Activated CD4-positive, alpha-beta T cell treated with anti-CD3 and anti-CD28 coated beads, Interleukin-2, amount 10 ng/mL, durations not matched to agents 7 days and 5 days (primary cell): Measurements from ENCODE around the gene KIF23. TPM values are rescaled to one million over a fixed set of nuclear protein-coding genes. Genes with fewer than 3 reads are reported as not detected.

Experiments used
- CTCF ChIA-PET: fragments of 350-600 bp; sonication (Branson Sonifier 250); formaldehyde crosslinking; loops from one replicate; lab custom pipeline; 2021; ENCODE audit warnings: antibody characterized with exemption; lab: Charles Lee
- POLR2A ChIA-PET: fragments of 350-600 bp; sonication (Branson Sonifier 250); formaldehyde crosslinking; loops from one replicate; lab custom pipeline; 2021; ENCODE audit warnings: antibody characterized with exemption; lab: Charles Lee
- DNase-seq: peaks from one replicate; pipeline ENCODE4 v3.0.0-alpha.2; 2020
- H3K27ac Mint-ChIP-seq: one replicate; pipeline ENCODE4 v1.8.0; 2021; ENCODE audit warnings: mild to moderate bottlenecking, moderate library complexity, mixed read lengths
- H3K27me3 Mint-ChIP-seq: one replicate; pipeline ENCODE4 v1.8.0; 2021; ENCODE audit warnings: mixed read lengths
- H3K36me3 Mint-ChIP-seq: one replicate; pipeline ENCODE4 v1.8.0; 2021; ENCODE audit warnings: low read depth, mixed read lengths
- H3K4me1 Mint-ChIP-seq: one replicate; pipeline ENCODE4 v1.8.0; 2021; ENCODE audit warnings: mixed read lengths
- H3K4me3 Mint-ChIP-seq: one replicate; pipeline ENCODE4 v1.8.0; 2021; ENCODE audit warnings: mild to moderate bottlenecking, moderate library complexity, mixed read lengths
- H3K9me3 Mint-ChIP-seq: one replicate; pipeline ENCODE4 v1.8.0; 2021; ENCODE audit warnings: mixed read lengths
- total RNA-seq, 2 experiments: library from RNA; stranded (reverse); gene quantifications; one replicate each; pipeline ENCODE4 v1.2.3, GENCODE V29; 2021

The KIF23 gene
- total RNA-seq, 2 experiments from 2014 or later = 77.8 to 93.1 TPM

DNA sequence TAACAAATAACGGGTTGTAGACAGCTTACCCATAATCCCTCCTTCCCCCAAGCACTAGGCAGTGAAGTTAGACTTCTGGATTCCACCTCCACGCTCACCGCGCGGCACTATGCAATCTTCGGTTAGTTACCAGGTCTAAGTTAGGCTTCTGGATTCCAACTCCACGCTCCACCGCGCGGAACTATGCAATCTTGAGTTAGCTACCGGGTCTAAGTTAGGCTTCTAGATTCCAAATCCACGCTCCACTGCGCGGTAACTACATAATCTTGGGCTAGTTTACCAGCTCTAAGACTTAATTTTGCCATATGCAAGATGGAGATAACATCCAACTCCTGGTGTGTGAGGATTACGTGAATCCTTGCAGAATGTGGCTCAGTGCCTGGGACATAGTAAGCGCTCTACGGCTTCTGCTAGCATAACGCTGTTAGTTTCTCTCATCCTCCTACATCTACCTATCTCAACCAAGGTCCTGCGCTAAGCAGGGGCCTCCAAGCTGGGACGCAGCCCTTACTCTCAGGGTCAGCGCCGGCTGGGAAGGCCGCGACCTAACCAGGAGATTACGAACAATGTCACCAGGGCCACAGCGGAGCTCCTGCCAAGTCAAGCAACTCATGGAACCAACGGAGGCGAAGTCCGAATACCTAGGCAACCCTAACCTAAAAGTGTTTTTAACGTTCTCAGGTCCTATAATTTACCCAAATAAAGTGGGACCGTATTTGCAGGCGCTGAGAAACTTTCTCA is 38.0 kb downstream of the KIF23 start:
- H3K4me3 Mint-ChIP-seq = peak overlapping the region; percentile 94
- H3K9me3 Mint-ChIP-seq = no peaks in the 10 kb centered on the region
- DNase-seq = peak; percentile 33
- ChIA-PET CTCF (interaction anchor here (0.6 to 4.6 kb wide), 10 partner anchors 9 to 1309 kb away, joined by 3 to 48 read pairs (median 5); partner anchors contain the start of gene KIF23), POLR2A (interaction anchor here (0.5 to 3.3 kb wide), 3 partner anchors 11 to 83 kb away, joined by 3 to 29 read pairs (median 4); no protein-coding TSS in a partner anchor)
- H3K27ac Mint-ChIP-seq = peak overlapping the region; percentile 99
- H3K4me1 Mint-ChIP-seq = peaks cover 39% of the 10 kb centered on the region
- H3K36me3 Mint-ChIP-seq = peaks cover 48% of the 10 kb centered on the region
- H3K27me3 Mint-ChIP-seq = no peaks in the 10 kb centered on the region

DNA sequence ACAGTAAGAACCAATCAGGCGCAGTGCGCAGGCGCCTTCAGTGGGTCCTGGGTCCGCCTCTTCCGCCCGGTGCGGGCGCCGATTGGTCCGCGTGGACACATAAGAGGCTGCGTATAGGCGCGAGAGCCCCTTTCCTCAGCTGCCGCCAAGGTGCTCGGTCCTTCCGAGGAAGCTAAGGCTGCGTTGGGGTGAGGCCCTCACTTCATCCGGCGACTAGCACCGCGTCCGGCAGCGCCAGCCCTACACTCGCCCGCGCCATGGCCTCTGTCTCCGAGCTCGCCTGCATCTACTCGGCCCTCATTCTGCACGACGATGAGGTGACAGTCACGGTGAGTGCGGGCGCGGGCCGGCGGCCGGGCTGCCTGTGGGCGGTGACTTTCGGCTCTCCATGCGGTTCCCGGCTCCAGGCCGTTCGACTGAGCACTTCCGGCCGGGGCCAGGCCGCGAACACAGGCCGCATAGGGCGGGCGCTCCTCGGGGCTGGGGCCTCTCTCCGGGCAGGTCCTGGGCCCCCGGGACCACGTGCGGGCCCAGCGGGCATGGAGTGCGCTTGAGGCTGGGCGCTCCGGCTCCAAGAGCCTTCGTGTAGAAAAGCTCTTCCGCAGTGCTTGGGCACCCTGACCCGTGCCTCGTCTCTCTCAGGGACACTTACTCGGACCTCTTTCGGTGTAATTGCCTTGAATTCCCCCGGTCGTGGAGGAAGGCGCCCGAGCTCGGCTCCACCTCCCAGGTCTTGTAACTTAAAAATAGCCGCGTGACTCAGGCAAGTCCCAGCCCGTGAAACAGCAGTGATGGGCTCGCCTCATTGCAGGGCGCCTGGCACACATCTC is 38.8 kb downstream of the KIF23 start, which contains the start of gene RPLP1:
RPLP1 (plus strand) TSS at position 127 of the 830 bp plus-strand sequence; CDS start at position 258, 131 bp downstream.
- H3K4me1 Mint-ChIP-seq = peaks cover 39% of the 10 kb centered on the region
- peaks cover 49% of the 10 kb centered on the region for H3K36me3 Mint-ChIP-seq
- H3K27ac Mint-ChIP-seq = peak within 1 kb of the TSS; percentile 99
- DNase-seq = peak; percentile 96
- H3K27me3 Mint-ChIP-seq = no peaks in the 10 kb centered on the region
- ChIA-PET POLR2A (interaction anchor here (1.8 to 3.3 kb wide), 2 partner anchors 10 to 15 kb away, joined by 4 to 29 read pairs; no protein-coding TSS in a partner anchor), CTCF (interaction anchor here (0.6 to 4.6 kb wide), 9 partner anchors 10 to 1308 kb away, joined by 3 to 48 read pairs (median 5); partner anchors contain the start of genes KIF23 and TLE3)
- H3K9me3 Mint-ChIP-seq = no peaks in the 10 kb centered on the region
- H3K4me3 Mint-ChIP-seq = peak within 1 kb of the TSS; percentile 94

DNA sequence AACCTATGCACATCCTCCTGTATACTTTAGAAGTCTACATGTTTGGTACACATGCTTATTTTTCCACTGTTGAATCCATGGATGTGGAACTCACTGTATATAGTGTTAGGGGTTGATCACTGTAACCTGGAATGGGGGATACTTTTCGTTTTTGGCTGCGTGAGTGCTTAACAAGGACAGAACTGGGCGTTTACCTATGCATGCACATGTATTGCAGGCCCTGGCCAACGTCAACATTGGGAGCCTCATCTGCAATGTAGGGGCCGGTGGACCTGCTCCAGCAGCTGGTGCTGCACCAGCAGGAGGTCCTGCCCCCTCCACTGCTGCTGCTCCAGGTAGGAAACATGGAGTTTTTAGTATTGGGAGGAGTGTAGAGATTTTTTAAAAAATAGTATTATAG is 40.8 kb downstream of the KIF23 start:
- peaks cover 39% of the 10 kb centered on the region for H3K4me1 Mint-ChIP-seq

DNA sequence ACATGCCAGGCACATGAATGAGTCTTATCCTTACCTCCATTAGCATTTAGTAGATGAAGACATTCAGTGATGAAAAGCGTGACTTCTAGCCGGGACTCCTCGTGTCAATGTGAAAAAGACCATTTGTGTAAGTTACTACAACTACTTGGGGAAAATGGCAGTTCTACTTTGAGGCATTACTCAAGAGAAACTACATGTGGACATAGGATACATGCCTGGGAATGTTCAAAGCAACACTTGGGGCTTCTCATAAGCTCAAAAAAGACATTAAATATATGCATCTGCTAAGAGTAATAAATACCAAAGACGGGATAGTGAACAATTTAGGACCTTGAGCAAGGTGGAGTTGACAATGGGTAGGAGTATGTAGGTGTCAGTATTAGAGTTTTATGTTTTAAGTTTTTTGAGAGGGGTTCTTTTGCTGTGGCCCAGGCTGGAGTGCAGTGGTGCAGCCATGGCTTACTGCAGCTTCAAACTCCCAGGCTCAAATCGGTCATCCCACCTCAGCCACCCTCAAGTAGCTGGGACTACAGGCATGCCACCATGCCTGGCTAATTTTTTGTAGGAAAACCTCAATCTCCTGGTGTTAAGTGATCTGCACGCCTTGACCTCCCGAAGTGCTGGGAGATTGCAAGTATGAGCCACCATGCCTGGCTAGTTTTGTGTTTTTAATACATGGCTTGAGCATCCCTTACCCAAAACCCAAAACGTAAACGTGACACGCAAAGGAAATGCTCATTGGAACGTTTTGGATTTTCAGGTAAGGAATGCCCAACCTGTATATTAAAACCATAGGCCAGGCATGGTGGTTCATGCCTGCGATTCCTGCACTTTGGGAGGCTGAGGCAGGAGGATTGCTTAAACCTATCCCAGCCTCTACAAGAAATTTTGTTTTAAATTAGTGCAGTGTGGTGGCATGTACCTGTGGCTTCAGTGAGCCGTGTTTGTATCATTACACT is 42.3 kb downstream of the KIF23 start:
- Mint-ChIP-seq H3K4me3 (no peak overlapping the region), H3K9me3 (no peaks in the 10 kb centered on the region), H3K27me3 (no peaks in the 10 kb centered on the region), H3K36me3 (peaks cover 41% of the 10 kb centered on the region), H3K4me1 (peaks cover 38% of the 10 kb centered on the region), H3K27ac (no peak overlapping the region)
- ChIA-PET POLR2A (interaction anchor here (0.9 kb wide), 1 partner anchor 13 kb away, joined by 3 read pairs; no protein-coding TSS in a partner anchor), CTCF (interaction anchor here (0.6 to 2.4 kb wide), 2 partner anchors 11 to 645 kb away, joined by 4 to 7 read pairs; no protein-coding TSS in a partner anchor)
- DNase-seq = no peak

More for the DNA sequence above, 40.8 kb downstream of the KIF23 start:
- ChIA-PET POLR2A (no interaction called here), CTCF (no interaction called here)
- Mint-ChIP-seq H3K36me3 (peaks cover 41% of the 10 kb centered on the region), H3K27ac (no peak overlapping the region), H3K9me3 (no peaks in the 10 kb centered on the region), H3K4me3 (peak overlapping the region; percentile 94), H3K27me3 (no peaks in the 10 kb centered on the region)
- no peak for DNase-seq

DNA sequence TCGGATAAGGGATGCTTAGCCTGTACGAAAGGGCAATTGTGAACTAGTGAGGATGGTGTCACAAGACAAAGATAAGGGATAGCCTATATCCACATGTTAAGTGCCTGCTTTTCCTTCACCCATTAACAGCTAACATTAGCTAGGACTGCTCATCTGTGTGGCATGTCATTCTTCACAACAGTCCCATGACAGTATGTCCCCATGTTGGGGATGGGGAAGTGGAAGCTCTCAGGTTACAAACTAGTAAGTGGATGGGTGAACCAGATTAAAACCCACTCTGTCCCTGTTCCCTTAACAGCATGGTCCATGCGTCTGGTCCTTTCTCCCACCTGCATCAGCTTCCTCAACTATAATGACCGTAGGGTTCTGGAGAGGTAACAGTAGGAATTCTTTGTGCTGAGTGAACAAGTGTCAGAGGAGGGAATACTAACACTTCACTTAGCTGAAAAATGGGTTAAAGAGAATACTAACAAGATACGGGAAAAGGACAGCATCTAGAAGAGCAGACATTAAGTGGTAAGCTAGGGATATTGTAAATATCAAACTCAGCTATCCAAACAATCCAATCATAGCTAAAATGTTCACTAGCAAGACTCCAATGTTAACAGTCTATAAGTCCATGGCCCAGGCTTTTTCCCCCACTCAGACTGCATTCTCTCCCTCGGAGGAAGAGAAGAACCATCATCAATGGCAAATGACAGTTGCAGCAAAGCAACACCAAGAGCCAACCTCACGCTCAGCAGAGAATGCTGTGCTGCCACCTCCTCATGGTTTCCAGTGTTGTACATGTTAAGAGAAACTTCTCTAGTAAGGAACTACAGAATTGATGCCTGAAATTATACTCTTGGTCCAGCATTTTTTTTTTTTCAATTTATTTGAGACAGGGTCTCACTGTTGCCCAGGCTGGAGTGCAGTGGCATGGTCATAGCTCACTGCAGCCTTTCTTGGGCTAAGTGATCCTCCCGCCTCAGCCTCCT is 43.4 kb downstream of the KIF23 start:
- no peak for DNase-seq
- ChIA-PET CTCF (interaction anchor here (2.4 kb wide), 1 partner anchor 10 kb away, joined by 7 read pairs; no protein-coding TSS in a partner anchor), POLR2A (interaction anchor here (0.9 kb wide), 1 partner anchor 12 kb away, joined by 3 read pairs; no protein-coding TSS in a partner anchor)
- no peaks in the 10 kb centered on the region for H3K27me3 Mint-ChIP-seq
- no peak overlapping the region for H3K27ac Mint-ChIP-seq
- no peaks in the 10 kb centered on the region for H3K9me3 Mint-ChIP-seq
- peaks cover 38% of the 10 kb centered on the region for H3K4me1 Mint-ChIP-seq
- peaks cover 41% of the 10 kb centered on the region for H3K36me3 Mint-ChIP-seq
- H3K4me3 Mint-ChIP-seq = no peak overlapping the region

DNA sequence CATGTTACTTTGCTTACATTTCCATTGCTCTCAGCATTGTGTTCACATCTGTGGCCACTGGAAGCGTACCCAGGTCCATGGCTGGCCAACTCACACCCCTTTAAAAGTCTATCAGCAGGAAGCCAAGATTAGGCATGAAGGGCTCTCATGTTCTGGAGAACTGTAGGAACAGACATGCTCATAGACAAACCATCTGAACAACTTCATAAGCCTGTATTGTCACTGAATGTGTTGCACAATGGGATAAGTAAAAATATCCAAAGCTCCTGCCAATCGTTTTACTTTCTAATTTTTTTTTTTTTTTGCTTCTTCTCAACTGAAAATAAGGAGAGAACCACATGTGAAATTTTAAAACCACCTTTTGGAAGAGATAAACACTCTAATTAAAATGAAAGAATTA is 44.9 kb downstream of the KIF23 start:
- CTCF ChIA-PET = no interaction called here
- peaks cover 45% of the 10 kb centered on the region for H3K4me1 Mint-ChIP-seq
- peaks cover 31% of the 10 kb centered on the region for H3K36me3 Mint-ChIP-seq
- H3K4me3 Mint-ChIP-seq = no peak overlapping the region
- DNase-seq = no peak
- no peak overlapping the region for H3K27ac Mint-ChIP-seq
- no peaks in the 10 kb centered on the region for H3K9me3 Mint-ChIP-seq
- no peaks in the 10 kb centered on the region for H3K27me3 Mint-ChIP-seq
- POLR2A ChIA-PET = no interaction called here

DNA sequence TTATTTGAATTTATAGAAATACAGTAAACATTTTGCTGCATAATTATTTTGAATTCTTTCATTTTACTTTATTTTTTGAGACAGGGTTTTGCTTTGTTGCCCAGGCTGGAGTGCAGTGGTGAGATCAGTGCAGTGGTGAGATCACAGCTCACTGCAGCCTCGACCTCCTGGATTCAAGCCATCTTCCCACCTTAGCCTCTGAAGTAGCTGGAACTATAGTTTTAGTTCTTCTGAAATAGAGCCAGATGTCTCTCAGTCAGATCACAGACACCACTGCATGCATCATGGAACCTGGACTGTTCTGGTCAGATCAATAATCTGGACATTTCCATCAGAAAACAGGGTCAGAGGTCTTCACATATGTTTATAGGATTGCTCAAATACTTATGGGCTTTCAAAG is 46.3 kb downstream of the KIF23 start:
- peaks cover 33% of the 10 kb centered on the region for H3K4me1 Mint-ChIP-seq
- DNase-seq = no peak
- peaks cover 8% of the 10 kb centered on the region for H3K27me3 Mint-ChIP-seq
- no peaks in the 10 kb centered on the region for H3K9me3 Mint-ChIP-seq
- CTCF ChIA-PET = no interaction called here
- H3K36me3 Mint-ChIP-seq = peaks cover 17% of the 10 kb centered on the region
- no peak overlapping the region for H3K27ac Mint-ChIP-seq
- no peak overlapping the region for H3K4me3 Mint-ChIP-seq
- POLR2A ChIA-PET = no interaction called here

DNA sequence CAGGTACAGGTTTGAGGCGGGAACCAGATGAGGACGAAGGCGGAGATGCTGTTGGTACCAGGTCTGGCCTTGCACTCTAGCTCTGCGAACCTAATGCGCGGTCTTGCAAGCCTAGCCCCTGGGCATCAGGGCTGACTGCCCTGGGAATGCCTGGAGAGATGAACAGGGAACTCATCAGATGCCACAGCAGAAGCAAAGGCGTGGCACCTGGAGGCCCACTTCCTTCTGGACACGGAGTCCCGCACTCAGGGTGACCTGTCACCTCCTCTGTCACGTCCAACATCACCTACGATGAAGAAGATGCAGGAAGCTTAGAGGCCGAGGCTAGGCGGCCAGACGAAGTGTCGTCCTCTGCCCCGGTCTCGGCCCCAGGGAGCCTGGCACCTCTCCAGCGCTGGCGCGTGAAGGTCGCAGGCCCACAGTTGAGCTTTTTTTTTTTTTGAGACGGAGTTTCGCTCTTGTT is 47.9 kb downstream of the KIF23 start:
- ChIA-PET POLR2A (interaction anchor here (2.2 kb wide), 1 partner anchor 10 kb away, joined by 29 read pairs; the partner anchor contains the start of gene RPLP1), CTCF (interaction anchor here (0.7 to 2.2 kb wide), 24 partner anchors 10 to 1107 kb away, joined by 3 to 48 read pairs (median 4); partner anchors contain the start of genes RPLP1 and TLE3)
- peak overlapping the region; percentile 81 for H3K4me3 Mint-ChIP-seq
- peak overlapping the region; percentile 90 for H3K27ac Mint-ChIP-seq
- H3K36me3 Mint-ChIP-seq = peaks cover 5% of the 10 kb centered on the region
- H3K4me1 Mint-ChIP-seq = peaks cover 26% of the 10 kb centered on the region
- H3K9me3 Mint-ChIP-seq = no peaks in the 10 kb centered on the region
- H3K27me3 Mint-ChIP-seq = peaks cover 11% of the 10 kb centered on the region
- DNase-seq = no peak

DNA sequence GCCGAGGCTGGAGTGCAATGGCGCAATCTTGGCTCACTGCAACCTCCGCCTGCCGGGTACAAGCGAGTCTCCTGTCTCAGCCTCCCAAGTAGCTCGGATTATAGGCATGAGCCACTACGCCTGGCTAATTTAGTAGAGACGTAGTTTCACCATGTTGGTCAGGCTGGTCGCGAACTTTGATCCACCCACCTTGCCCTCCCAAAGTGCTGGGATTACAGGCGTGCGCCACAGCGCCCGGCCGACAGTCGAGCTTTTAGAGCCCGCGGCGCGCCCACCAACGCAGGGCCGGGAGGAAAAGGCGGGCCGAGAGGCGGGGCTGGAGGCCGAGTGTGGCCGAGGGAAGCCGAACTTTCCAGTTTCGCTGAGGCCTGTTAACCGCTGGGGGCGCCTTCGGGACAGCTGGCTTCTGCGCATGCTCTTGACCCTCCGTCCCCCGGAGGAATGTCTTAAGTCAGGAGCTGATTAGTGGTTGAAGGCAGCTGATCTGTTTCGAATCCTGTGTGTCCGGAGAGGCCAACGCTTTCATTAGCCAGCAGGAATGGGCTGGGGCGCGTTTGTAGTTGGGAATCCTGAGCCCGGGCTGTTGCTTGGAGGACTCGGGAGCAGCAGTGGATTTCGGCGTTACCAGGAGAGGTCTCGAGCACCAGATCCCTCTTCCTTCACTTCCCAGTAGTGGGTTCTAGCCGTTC is 48.5 kb downstream of the KIF23 start:
- H3K4me1 Mint-ChIP-seq = peaks cover 27% of the 10 kb centered on the region
- POLR2A ChIA-PET = interaction anchor here (2.2 kb wide), 1 partner anchor 10 kb away, joined by 29 read pairs; the partner anchor contains the start of gene RPLP1

DNA sequence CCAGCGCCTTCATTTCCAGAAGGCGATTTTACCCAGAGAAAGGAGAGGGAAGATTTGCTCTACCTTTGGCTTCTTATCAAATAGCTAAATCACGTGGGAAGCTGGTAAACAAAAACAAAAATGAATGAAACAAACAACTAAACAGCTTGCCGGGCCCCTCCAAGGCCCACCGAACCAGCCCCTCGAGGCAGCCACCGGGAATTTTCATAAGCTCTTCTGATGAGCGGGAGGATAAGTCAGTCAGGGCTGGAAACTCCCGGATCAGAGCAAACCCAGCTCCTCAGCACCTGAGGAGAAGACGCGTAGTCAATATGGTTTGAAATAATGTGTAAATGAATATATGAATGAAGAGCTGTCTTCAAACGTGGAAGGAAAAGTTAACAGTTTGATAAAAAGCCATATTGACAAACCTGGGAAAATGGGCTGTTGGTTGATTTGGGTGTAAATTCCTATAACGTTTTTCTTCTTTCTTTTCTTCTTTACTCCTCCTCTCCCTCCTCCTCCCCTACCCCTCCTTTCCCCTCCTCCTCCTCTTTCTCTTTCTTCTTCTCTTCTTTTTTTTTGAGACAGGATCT is 49.1 kb downstream of the KIF23 start:
- Mint-ChIP-seq H3K4me1 (peaks cover 34% of the 10 kb centered on the region), H3K9me3 (no peaks in the 10 kb centered on the region), H3K36me3 (no peaks in the 10 kb centered on the region), H3K4me3 (peak overlapping the region; percentile 81), H3K27me3 (peaks cover 11% of the 10 kb centered on the region), H3K27ac (peak overlapping the region; percentile 90)
- ChIA-PET POLR2A (interaction anchor here (2.2 kb wide), 1 partner anchor 11 kb away, joined by 29 read pairs; the partner anchor contains the start of gene RPLP1), CTCF (interaction anchor here (0.6 to 2.2 kb wide), 25 partner anchors 8 to 1705 kb away, joined by 3 to 48 read pairs (median 4); partner anchors contain the start of genes KIF23, RPLP1 and TLE3)
- peak; percentile 2 for DNase-seq

More for the DNA sequence above, 48.5 kb downstream of the KIF23 start:
- peak overlapping the region; percentile 90 for H3K27ac Mint-ChIP-seq
- H3K9me3 Mint-ChIP-seq = no peaks in the 10 kb centered on the region
- peak; percentile 91 for DNase-seq
- CTCF ChIA-PET = interaction anchor here (0.6 to 2.2 kb wide), 31 partner anchors 9 to 1704 kb away, joined by 3 to 48 read pairs (median 4); partner anchors contain the start of genes KIF23, RPLP1 and TLE3
- H3K4me3 Mint-ChIP-seq = peak overlapping the region; percentile 81
- H3K27me3 Mint-ChIP-seq = peaks cover 11% of the 10 kb centered on the region
- H3K36me3 Mint-ChIP-seq = peaks cover 3% of the 10 kb centered on the region
